Smooth muscle cell (in vitro differentiated cells): ENCODE results near the gene CXCL12. TPM values are rescaled to one million over a fixed set of nuclear protein-coding genes. Genes with fewer than 3 reads are reported as not detected.

Experiments
- DNase-seq: peaks from one replicate; lab custom pipeline; 2025; ENCODE audit not compliant: unreplicated experiment; lab: John Stamatoyannopoulos, UW
- H2AFZ ChIP-seq: fragments of 200-600 bp; sonication (generic); 2 replicates; pipeline ENCODE4 v1.6.0; 2016; ENCODE audit warnings: antibody characterized with exemption, low read depth, mild to moderate bottlenecking
- H3F3A ChIP-seq: fragments of 200-600 bp; sonication (generic); 2 replicates; pipeline ENCODE4 v1.6.0; 2017; ENCODE audit warnings: antibody characterized with exemption, low read depth
- H3K27ac ChIP-seq: fragments of 200-600 bp; sonication (generic); 2 replicates; pipeline ENCODE4 v1.5.1; 2016; ENCODE audit warnings: low read depth, mild to moderate bottlenecking
- H3K27me3 ChIP-seq: fragments of 200-600 bp; sonication (generic); 2 replicates; pipeline ENCODE4 v1.6.1; 2016; ENCODE audit warnings: low read depth, mild to moderate bottlenecking
- H3K36me3 ChIP-seq: fragments of 200-600 bp; sonication (generic); 2 replicates; pipeline ENCODE4 v1.5.1; 2016; ENCODE audit warnings: low read depth
- H3K4me1 ChIP-seq: fragments of 200-600 bp; sonication (generic); 2 replicates; pipeline ENCODE4 v1.5.1; 2016; ENCODE audit warnings: low read depth
- H3K4me2 ChIP-seq: fragments of 200-600 bp; sonication (generic); 2 replicates; pipeline ENCODE4 v1.6.0; 2016; ENCODE audit warnings: mild to moderate bottlenecking
- H3K4me3 ChIP-seq: fragments of 200-600 bp; sonication (generic); 2 replicates; pipeline ENCODE4 v1.5.1; 2016; ENCODE audit warnings: mild to moderate bottlenecking
- H3K79me2 ChIP-seq: fragments of 200-600 bp; sonication (generic); 2 replicates; pipeline ENCODE4 v1.6.0; 2016; ENCODE audit warnings: low read depth, mild to moderate bottlenecking
- H3K9ac ChIP-seq: fragments of 200-600 bp; sonication (generic); 2 replicates; pipeline ENCODE4 v1.6.0; 2016; ENCODE audit warnings: low read depth
- H3K9me3 ChIP-seq: fragments of 200-600 bp; sonication (generic); replicated peaks from 2 replicates; pipeline ENCODE4 v1.5.1; 2016; ENCODE audit warnings: low read depth
- H4K20me1 ChIP-seq: fragments of 200-600 bp; sonication (generic); 2 replicates; pipeline ENCODE4 v1.6.0; 2016; ENCODE audit warnings: low read depth
- WGBS: methylation state at CpG from one replicate; pipeline ENCODE4 v1.1.7; 2016; ENCODE audit warnings: low lambda C conversion rate; 5-methylcytosine and 5-hydroxymethylcytosine counted together
- polyA plus RNA-seq: library from polyadenylated mRNA; unstranded; fragments of >200 nt; fragmentation: Nextera tagmentation; extraction: Ambion mirVana; gene quantifications from 2 replicates; pipeline ENCODE4 v1.2.1, GENCODE V29; 2016
- total RNA-seq: library from RNA; depleted of rRNA; stranded (reverse); fragments of >200 nt; gene quantifications from 2 replicates; pipeline ENCODE4 v1.2.3, GENCODE V29; 2014
- TF ChIP-seq, protein P1 (sequence below): fragments of 200-600 bp; sonication (generic); IDR thresholded peaks from 2 replicates; pipeline ENCODE4 v1.5.1; 2017; ENCODE audit warnings: borderline replicate concordance, mild to moderate bottlenecking, antibody characterized with exemption; ENCODE audit not compliant: insufficient read depth, poor library complexity, severe bottlenecking

The CXCL12 gene
- total and polyA plus RNA-seq, 2 experiments from 2014 or later: 10.9 to 52.0 TPM

DNA sequence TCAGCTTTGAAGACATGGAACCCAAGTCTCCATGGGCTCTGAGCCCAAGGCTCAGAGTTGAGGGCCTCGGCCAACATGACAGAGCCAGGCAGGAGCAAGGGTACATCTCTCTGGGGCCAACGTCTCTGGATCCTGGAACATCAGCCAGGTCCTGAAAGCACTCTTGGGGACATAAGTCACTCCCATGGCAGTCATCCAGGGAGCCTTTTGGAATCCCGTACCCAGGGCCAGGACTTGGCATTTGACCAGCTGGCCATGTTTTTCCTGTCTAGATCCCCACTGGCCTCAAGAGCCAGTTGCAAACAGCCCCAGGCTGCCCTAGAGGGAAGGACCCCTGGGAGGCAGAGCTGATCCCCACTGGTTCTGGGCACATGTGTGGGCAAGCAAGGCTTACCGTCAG lies 4.3 kb upstream of the CXCL12 start:
- no peak overlapping the region for H3K27ac ChIP-seq
- peaks cover 19% of the 10 kb centered on the region for H3K27me3 ChIP-seq
- H3K9me3 ChIP-seq: no peaks in the 10 kb centered on the region
- no peak overlapping the region for H3K4me2 ChIP-seq
- TF ChIP-seq, protein P1, sequence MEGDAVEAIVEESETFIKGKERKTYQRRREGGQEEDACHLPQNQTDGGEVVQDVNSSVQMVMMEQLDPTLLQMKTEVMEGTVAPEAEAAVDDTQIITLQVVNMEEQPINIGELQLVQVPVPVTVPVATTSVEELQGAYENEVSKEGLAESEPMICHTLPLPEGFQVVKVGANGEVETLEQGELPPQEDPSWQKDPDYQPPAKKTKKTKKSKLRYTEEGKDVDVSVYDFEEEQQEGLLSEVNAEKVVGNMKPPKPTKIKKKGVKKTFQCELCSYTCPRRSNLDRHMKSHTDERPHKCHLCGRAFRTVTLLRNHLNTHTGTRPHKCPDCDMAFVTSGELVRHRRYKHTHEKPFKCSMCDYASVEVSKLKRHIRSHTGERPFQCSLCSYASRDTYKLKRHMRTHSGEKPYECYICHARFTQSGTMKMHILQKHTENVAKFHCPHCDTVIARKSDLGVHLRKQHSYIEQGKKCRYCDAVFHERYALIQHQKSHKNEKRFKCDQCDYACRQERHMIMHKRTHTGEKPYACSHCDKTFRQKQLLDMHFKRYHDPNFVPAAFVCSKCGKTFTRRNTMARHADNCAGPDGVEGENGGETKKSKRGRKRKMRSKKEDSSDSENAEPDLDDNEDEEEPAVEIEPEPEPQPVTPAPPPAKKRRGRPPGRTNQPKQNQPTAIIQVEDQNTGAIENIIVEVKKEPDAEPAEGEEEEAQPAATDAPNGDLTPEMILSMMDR: no peak
- peaks cover 12% of the 10 kb centered on the region for H3K4me1 ChIP-seq
- H3K4me3 ChIP-seq: no peak overlapping the region
- H3F3A ChIP-seq: no peaks in the 10 kb centered on the region
- no peak for DNase-seq
- 94% methylated on average over 4 of the region's 4 CpGs for WGBS
- H3K79me2 ChIP-seq: no peaks in the 10 kb centered on the region
- no peaks in the 10 kb centered on the region for H3K36me3 ChIP-seq
- H3K9ac ChIP-seq: no peak overlapping the region
- H2AFZ ChIP-seq: no peak overlapping the region
- H4K20me1 ChIP-seq: no peaks in the 10 kb centered on the region

DNA sequence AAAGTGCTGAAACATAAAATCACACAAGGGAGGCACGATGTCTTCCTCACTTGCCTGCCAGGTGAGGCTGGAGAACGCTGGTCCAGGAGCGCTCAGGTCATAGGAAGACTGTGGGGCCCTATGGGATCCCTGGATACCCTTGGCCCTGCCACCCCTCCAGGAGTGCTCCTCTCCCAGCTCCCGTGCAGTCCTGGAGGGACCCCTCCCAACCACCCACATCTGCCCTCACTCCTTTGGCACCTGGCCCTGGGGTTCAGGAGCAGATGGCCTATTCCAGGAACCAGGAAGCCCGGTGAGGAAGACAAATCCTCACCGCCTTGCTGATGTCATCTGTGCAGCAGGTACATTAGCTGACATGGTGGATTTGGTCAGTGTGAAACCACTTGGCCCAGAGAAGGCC lies 3.7 kb upstream of the CXCL12 start:
- Histone ChIP-seq H3K4me2 (no peak overlapping the region), H4K20me1 (no peaks in the 10 kb centered on the region), H3K4me3 (no peak overlapping the region), H3K36me3 (no peaks in the 10 kb centered on the region), H3K79me2 (no peaks in the 10 kb centered on the region), H3K9me3 (no peaks in the 10 kb centered on the region), H3K4me1 (peaks cover 17% of the 10 kb centered on the region), H2AFZ (no peak overlapping the region), H3K27me3 (peaks cover 24% of the 10 kb centered on the region), H3F3A (no peaks in the 10 kb centered on the region), H3K27ac (no peak overlapping the region), H3K9ac (no peak overlapping the region)
- TF ChIP-seq, protein P1: no peak
- WGBS: 97% methylated on average over 6 of the region's 6 CpGs
- no peak for DNase-seq

DNA sequence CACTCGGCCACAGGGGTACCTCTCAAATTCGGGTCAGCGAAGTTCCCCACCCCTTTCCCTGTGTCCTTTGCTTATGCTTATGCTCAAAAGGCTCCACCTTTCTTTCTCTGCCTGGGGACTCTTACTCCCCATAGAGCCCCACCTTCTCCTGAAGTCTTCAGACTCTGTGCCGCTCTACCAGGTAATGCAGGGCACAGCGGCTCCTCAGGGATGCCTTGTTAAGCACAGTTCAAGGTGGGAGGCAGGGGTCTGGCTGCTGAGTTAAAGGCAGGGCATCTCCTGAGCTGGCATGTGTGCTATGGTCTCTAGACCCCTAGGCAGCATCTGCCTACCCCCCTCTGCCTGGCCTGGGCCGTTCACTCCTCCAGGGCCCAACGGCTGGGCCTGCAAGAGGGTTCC lies 3.0 kb upstream of the CXCL12 start:
- 94% methylated on average over 7 of the region's 7 CpGs for WGBS
- Histone ChIP-seq H3K4me3 (no peak overlapping the region), H4K20me1 (peaks cover 4% of the 10 kb centered on the region), H2AFZ (no peak overlapping the region), H3F3A (no peaks in the 10 kb centered on the region), H3K9ac (no peak overlapping the region), H3K4me2 (no peak overlapping the region), H3K27ac (no peak overlapping the region), H3K79me2 (peaks cover 2% of the 10 kb centered on the region), H3K27me3 (peaks cover 32% of the 10 kb centered on the region), H3K4me1 (peaks cover 23% of the 10 kb centered on the region), H3K36me3 (no peaks in the 10 kb centered on the region), H3K9me3 (no peaks in the 10 kb centered on the region)
- no peak for DNase-seq
- TF ChIP-seq, protein P1: no peak

DNA sequence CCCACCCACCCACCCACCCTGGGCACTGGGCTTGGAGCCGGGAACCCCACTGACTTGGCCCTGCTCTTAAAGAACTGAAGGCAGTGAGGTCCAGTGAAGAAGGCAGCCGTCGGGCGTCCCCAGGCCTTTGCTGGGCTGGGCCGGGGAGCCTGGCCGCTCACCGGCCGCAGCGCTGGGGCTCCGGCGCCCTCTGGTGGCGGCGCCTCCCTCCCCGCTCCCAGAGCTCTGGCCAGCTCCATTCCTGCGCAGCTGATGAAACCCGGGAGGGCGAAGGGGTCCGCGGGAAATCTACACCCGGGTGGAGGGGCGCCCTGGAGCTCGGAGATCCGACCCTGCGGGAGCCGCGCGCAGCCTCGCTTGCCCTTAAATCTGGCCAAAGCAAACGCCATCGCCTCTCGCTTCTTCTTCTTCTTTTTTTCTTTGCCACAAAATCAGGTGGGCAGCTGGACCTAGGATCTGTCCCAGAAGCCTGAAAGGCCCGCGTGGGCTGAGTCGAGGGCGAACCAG lies 1.7 kb upstream of the CXCL12 start:
- H3K36me3 ChIP-seq: no peaks in the 10 kb centered on the region
- no peak overlapping the region for H3K27ac ChIP-seq
- H3K27me3 ChIP-seq: peaks cover 41% of the 10 kb centered on the region
- no peak overlapping the region for H3K4me3 ChIP-seq
- DNase-seq: peak; percentile 31
- H4K20me1 ChIP-seq: peaks cover 14% of the 10 kb centered on the region
- WGBS: 4% methylated on average over 33 of the region's 35 CpGs
- no peaks in the 10 kb centered on the region for H3K9me3 ChIP-seq
- TF ChIP-seq, protein P1: peak; percentile 95
- H2AFZ ChIP-seq: peak overlapping the region; percentile 81
- peaks cover 3% of the 10 kb centered on the region for H3K79me2 ChIP-seq
- peak overlapping the region; percentile 76 for H3K4me2 ChIP-seq
- H3K9ac ChIP-seq: no peak overlapping the region
- H3K4me1 ChIP-seq: peaks cover 35% of the 10 kb centered on the region
- no peaks in the 10 kb centered on the region for H3F3A ChIP-seq
